Pancreas (tissue), 10 donors: ENCODE measurements around the gene MYH2. TPM values are rescaled to one million over a fixed set of nuclear protein-coding genes. Genes with fewer than 3 reads are reported as not detected.

Experiments
- ATAC-seq, 4 donors: fragments of 200-7000 bp; cut with Tn5 transposase; one replicate each; pipeline versions ENCODE4 v1.8.0 to v1.9.1; 2020; ENCODE audit warnings: mild to moderate bottlenecking in 4 of 4, moderate library complexity in 4 of 4
- DNase-seq, 6 donors: peaks; one replicate each; pipeline ENCODE4 v3.0.0-alpha.2; 2020
- FAIRE-seq: peaks from 2 replicates; lab custom pipeline; 2012; peaks lifted over from hg19 to GRCh38; lab: Jason Lieb, UNC
- H3K27ac ChIP-seq, 4 donors: fragments of 200-600 bp; sonication (generic); 1 replicate in 3 of 4; 2 replicates in 1 of 4; pipeline versions ENCODE4 v1.5.0 to v1.8.0; 2020
- H3K27me3 ChIP-seq, 4 donors: fragments of 200-600 bp; one replicate each; pipeline ENCODE4 v1.8.0; 2021
- H3K36me3 ChIP-seq, 3 donors: fragments of 200-600 bp; sonication (generic) in 1 of 3; one replicate each; pipeline versions ENCODE4 v1.5.0 to v1.8.0; 2020 to 2021
- H3K4me1 ChIP-seq, 3 donors: fragments of 200-600 bp; one replicate each; pipeline ENCODE4 v1.8.0; 2021
- H3K4me3 ChIP-seq, 4 donors: fragments of 200-600 bp; sonication (generic) in 2 of 4; one replicate each; pipeline versions ENCODE4 v1.5.0 to v1.8.0; 2020 to 2021
- H3K9me3 ChIP-seq, 4 donors: fragments of 200-600 bp; one replicate each; pipeline ENCODE4 v1.8.0; 2021
- WGBS, 2 donors: extraction: QIAGEN DNeasy Blood & Tissue Kit; methylation state at CpG; one replicate each; pipeline ENCODE4 v1.1.7; 2013; 5-methylcytosine and 5-hydroxymethylcytosine counted together
- intact Hi-C, 3 donors: fragments of 100-400 bp; cut with DNase I; formaldehyde crosslinking; loops; one replicate each; pipeline versions ENCODE4 v1.11.1 to v1.14.2; 2022
- polyA plus RNA-seq, 2 donors: library from polyadenylated mRNA; stranded (reverse); fragments of 200-250 nt; gene quantifications; one replicate each; pipeline ENCODE4 v1.2.3, GENCODE V29; 2013
- total RNA-seq, 6 donors: library from RNA; stranded (reverse); fragmentation: NEBNext Ultra II Directional in 4 of 6; extraction: Animal tissue kit (Norgen Biotek cat#: 25700) in 4 of 6; gene quantifications; one replicate each; pipeline versions ENCODE4 v1.2.1 to v1.2.4, GENCODE V29; 2021 to 2023
- TF ChIP-seq, protein P1 (sequence below), 4 donors: fragments of 200-600 bp; sonication (generic) in 3 of 4; IDR thresholded peaks; one replicate each; pipeline versions ENCODE4 v1.5.0 to v1.8.0; 2021; ENCODE audit warnings: antibody characterized with exemption in 4 of 4
- donor health status: healthy with polysubstance abuse.
- donor health status: DM: no; HTN: no; CAD: no; lungs with moderate emphysema.
- donor health status: DM: no; HTN: no; CAD: no.
- donor health status: control.
- donor health status: control.
- donor health status: Bipolar disorder and iron deficiency.
- donor health status: DM: yes; HTN: yes; CAD: no.
- donor health status: DM: no; HTN: no; CAD: no.
- donor health status: DM: no; HTN: no; CAD: no.
- donor health status: DM: yes; HTN: yes; CAD: no.

MYH2 gene
- total RNA-seq: not detected
- under 1 TPM in 1 of 2 donors, not detected in 1; 0.05 TPM for polyA plus RNA-seq

GRCh38 chr17:10549096-10549842 lies at the start of gene MYH2:
Gene MYH2 (minus strand): TSS chr17:10549658. CDS start chr17:10547920, 1,738 bp downstream.
- DNase-seq: no peak
- Histone ChIP-seq H3K4me3 (no peak within 1 kb of the TSS), H3K27me3 (peaks cover 0 to 13% (median under 1%) of the 10 kb centered on the region in 4 donors), H3K4me1 (no peaks in the 10 kb centered on the region), H3K9me3 (no peaks in the 10 kb centered on the region), H3K36me3 (no peaks in the 10 kb centered on the region), H3K27ac (no peak within 1 kb of the TSS)
- ATAC-seq: no peak
- TF ChIP-seq, protein P1, sequence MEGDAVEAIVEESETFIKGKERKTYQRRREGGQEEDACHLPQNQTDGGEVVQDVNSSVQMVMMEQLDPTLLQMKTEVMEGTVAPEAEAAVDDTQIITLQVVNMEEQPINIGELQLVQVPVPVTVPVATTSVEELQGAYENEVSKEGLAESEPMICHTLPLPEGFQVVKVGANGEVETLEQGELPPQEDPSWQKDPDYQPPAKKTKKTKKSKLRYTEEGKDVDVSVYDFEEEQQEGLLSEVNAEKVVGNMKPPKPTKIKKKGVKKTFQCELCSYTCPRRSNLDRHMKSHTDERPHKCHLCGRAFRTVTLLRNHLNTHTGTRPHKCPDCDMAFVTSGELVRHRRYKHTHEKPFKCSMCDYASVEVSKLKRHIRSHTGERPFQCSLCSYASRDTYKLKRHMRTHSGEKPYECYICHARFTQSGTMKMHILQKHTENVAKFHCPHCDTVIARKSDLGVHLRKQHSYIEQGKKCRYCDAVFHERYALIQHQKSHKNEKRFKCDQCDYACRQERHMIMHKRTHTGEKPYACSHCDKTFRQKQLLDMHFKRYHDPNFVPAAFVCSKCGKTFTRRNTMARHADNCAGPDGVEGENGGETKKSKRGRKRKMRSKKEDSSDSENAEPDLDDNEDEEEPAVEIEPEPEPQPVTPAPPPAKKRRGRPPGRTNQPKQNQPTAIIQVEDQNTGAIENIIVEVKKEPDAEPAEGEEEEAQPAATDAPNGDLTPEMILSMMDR (IDR thresholded peaks at IDR 0.05): no peak
- no peak for FAIRE-seq
- WGBS, 2 donors: 35% methylated on average over 9 of the region's 9 CpGs
- intact Hi-C loops: no loop called here

DNA sequence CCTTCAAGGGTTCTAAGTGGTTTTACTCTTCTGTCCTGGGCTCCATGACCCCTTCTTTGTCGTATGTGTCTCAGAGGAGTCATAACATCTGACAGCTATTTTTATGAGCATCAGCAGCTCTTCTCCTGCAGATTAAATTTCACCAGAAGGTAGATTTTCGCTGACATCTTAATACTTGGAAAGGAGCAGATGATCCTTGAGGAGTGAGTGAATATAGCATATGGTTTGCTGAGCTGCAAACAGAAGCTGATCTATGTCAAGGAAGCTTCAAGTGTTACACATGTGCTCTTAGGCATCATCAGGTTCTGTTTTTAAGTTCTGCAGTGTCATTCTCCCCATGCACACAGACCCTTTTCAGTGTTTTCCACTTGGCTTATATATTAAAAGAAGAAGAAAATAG lies 49.2 kb upstream of the MYH2 start:
- intact Hi-C loops: no loop called here
- Histone ChIP-seq H3K27ac (no peak overlapping the region), H3K4me3 (no peak overlapping the region), H3K9me3 (no peaks in the 10 kb centered on the region), H3K36me3 (no peaks in the 10 kb centered on the region), H3K4me1 (no peaks in the 10 kb centered on the region), H3K27me3 (no peaks in the 10 kb centered on the region)
- DNase-seq: no peak
- ATAC-seq: no peak
- WGBS, 2 donors: 53 to 64% methylated on average over 2 of the region's 2 CpGs
- FAIRE-seq: no peak
- TF ChIP-seq, protein P1 (IDR thresholded peaks at IDR 0.05): no peak

DNA sequence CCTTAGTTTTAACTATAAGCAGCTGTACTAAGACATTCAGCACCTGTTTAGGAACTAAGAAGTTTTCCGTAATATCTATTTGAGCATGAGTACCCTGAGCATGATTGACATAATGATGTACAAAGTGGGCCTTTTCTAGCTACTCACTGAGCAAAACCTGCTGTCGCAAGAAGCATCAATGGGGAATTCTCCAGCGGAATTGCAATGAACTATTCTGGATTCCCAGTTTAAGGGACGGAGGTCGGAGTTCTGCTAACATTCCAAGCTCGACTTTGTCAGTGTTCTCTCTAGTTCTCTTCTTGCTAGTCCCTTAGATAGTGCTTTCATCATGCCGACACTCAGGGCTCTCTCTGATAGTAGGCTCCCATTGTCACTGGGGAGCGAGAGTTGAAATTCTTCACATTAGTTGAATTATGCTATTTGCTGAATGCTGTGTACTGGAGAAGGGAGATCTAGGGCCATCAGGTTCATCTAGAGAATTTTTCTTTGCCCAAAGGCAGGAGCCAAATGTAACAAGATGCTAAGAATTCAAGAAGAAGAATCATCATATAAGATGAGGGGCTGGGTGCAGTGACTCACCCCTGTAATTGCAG lies 40.2 kb upstream of the MYH2 start:
- intact Hi-C loops: no loop called here
- FAIRE-seq: no peak
- H3K36me3 ChIP-seq: no peaks in the 10 kb centered on the region
- TF ChIP-seq, protein P1 (IDR thresholded peaks at IDR 0.05): no peak
- no peak for ATAC-seq
- DNase-seq: no peak
- H3K4me3 ChIP-seq: no peak overlapping the region
- H3K27me3 ChIP-seq: no peaks in the 10 kb centered on the region
- no peaks in the 10 kb centered on the region for H3K9me3 ChIP-seq
- no peak overlapping the region for H3K27ac ChIP-seq
- H3K4me1 ChIP-seq: no peaks in the 10 kb centered on the region
- 73 to 82% methylated on average over 8 of the region's 8 CpGs for WGBS, 2 donors

GRCh38 chr17:10585529-10585928 lies 36.1 kb upstream of the MYH2 start:
- TF ChIP-seq, protein P1 (IDR thresholded peaks at IDR 0.05): no peak
- H3K4me3 ChIP-seq: no peak overlapping the region
- no peaks in the 10 kb centered on the region for H3K4me1 ChIP-seq
- H3K9me3 ChIP-seq: no peaks in the 10 kb centered on the region
- WGBS, 2 donors: 61 to 70% methylated on average over 9 of the region's 9 CpGs
- intact Hi-C loops: no loop called here
- ATAC-seq (no peak), DNase-seq (no peak), FAIRE-seq (no peak)
- no peak overlapping the region for H3K27ac ChIP-seq
- H3K27me3 ChIP-seq: peaks cover 0 to 5% (median 0%) of the 10 kb centered on the region in 4 donors
- no peaks in the 10 kb centered on the region for H3K36me3 ChIP-seq

GRCh38 chr17:10583834-10584233 lies 34.4 kb upstream of the MYH2 start:
- DNase-seq (no peak), FAIRE-seq (no peak), ATAC-seq (no peak)
- Histone ChIP-seq H3K4me1 (no peaks in the 10 kb centered on the region), H3K27me3 (peaks cover 0 to 5% (median 0%) of the 10 kb centered on the region in 4 donors), H3K9me3 (no peaks in the 10 kb centered on the region), H3K4me3 (no peak overlapping the region), H3K27ac (no peak overlapping the region), H3K36me3 (no peaks in the 10 kb centered on the region)
- TF ChIP-seq, protein P1 (IDR thresholded peaks at IDR 0.05): no peak
- intact Hi-C loops: no loop called here
- 23% methylated on average over 4 of the region's 4 CpGs for WGBS, 2 donors
